ENCODE measurements around the gene GALNTL6.

GRCh38 chr4:172045981-172046380, 232.8 kb downstream of the GALNTL6 start:
- TF ChIP-seq EP300 (IDR thresholded peaks at IDR 0.05) (no peak), POLR2A (IDR thresholded peaks at IDR 0.05) (no peak), CTCF (IDR thresholded peaks at IDR 0.05) (no peak)
